Cardiac fibroblast (primary cell): Measurements from ENCODE around the gene IMMP2L.

Source experiments
- DNase-seq, 2 donors: peaks; one replicate each; pipeline versions ENCODE4 v3.0.0 to v3.0.0-alpha.2; 2010; ENCODE audit warnings: low read depth in 2 of 2
- H3K4me3 ChIP-seq, 2 donors: replicated peaks in 1 of 2; 1 replicate in 1 of 2; 2 replicates in 1 of 2; pipeline ENCODE4 v1.5.1; 2011; ENCODE audit warnings: low read depth in 2 of 2, low read length in 2 of 2, mild to moderate bottlenecking in 2 of 2, moderate library complexity in 1 of 2
- TF ChIP-seq, protein P1 (sequence below): IDR thresholded peaks from one replicate; pipeline ENCODE4 v1.5.1; 2011; ENCODE audit warnings: low read depth, mild to moderate bottlenecking, low read length, inconsistent platforms

The IMMP2L gene

GRCh38 chr7:110620110-110620735 is 942.1 kb downstream of the IMMP2L start:
- no peak overlapping the region for H3K4me3 ChIP-seq
- TF ChIP-seq, protein P1, sequence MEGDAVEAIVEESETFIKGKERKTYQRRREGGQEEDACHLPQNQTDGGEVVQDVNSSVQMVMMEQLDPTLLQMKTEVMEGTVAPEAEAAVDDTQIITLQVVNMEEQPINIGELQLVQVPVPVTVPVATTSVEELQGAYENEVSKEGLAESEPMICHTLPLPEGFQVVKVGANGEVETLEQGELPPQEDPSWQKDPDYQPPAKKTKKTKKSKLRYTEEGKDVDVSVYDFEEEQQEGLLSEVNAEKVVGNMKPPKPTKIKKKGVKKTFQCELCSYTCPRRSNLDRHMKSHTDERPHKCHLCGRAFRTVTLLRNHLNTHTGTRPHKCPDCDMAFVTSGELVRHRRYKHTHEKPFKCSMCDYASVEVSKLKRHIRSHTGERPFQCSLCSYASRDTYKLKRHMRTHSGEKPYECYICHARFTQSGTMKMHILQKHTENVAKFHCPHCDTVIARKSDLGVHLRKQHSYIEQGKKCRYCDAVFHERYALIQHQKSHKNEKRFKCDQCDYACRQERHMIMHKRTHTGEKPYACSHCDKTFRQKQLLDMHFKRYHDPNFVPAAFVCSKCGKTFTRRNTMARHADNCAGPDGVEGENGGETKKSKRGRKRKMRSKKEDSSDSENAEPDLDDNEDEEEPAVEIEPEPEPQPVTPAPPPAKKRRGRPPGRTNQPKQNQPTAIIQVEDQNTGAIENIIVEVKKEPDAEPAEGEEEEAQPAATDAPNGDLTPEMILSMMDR, result no peak
- no peak for DNase-seq
